ENCODE results near the gene ZBTB20. TPM values are rescaled to one million over a fixed set of nuclear protein-coding genes. Genes with fewer than 3 reads are reported as not detected.

ZBTB20 gene
- total and polyA plus RNA-seq, 2 of the 4 experiments (the other 2 are of a cell fraction): 0.75 to 14.7 TPM

DNA sequence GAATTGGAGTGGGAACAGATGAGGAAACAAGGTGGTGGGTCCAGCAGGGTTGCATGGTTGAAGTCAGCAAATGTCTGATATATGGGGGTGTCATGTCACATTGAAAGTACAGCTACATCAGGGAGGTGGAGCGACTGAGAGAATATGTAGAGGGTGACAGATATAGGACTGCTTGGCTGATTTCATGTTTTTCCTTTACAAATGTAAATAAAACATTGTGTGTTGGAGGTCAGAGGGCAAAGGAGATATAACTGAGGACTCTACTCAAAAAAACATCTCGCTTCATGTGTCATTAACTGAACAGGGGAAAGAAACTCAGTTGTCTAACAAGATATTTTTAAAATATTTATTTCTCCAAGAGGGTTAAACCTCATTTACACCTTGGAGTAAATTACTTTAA is 675.6 kb downstream of the ZBTB20 start:
- Histone ChIP-seq H3K9me1 (ENCODE audit: insufficient read depth, low read length) (no peaks in the 10 kb centered on the region; the same call in 1 of the 2 replicates), H3K18ac (ENCODE audit: low read depth, low read length) (no peak overlapping the region), H3K56ac (ENCODE audit: extremely low read depth, insufficient read depth, low read length) (no peak overlapping the region), H3K9me3 (ENCODE audit: control insufficient read depth, insufficient read depth, low read length) (no peaks in the 10 kb centered on the region), H4K5ac (ENCODE audit: low read depth, low read length) (no peak overlapping the region), H2AK9ac (replicated peaks; ENCODE audit: low read depth, low read length, poor library complexity) (no peak overlapping the region), H3K4me2 (ENCODE audit: low read depth, low read length) (no peak overlapping the region), H2AK5ac (ENCODE audit: low read depth, low read length) (no peak overlapping the region), H2AFZ (replicated peaks; ENCODE audit: low read length, poor library complexity) (no peak overlapping the region), H4K8ac (ENCODE audit: low read depth in 2 of 2, low read length in 2 of 2) (no peak overlapping the region), H2BK120ac (ENCODE audit: low read depth, low read length) (no peak overlapping the region), H3K79me1 (ENCODE audit: low read depth in 1 of 2, low read length in 2 of 2) (peaks cover 4 to 13% of the 10 kb centered on the region in 2 experiments; a peak in 3 of 4 replicates), H4K91ac (ENCODE audit: insufficient read depth, low read depth, low read length) (no peak overlapping the region), H2BK5ac (ENCODE audit: low read depth, low read length, poor library complexity, severe bottlenecking) (no peak overlapping the region), H3K9ac (ENCODE audit: low read depth, low read length) (no peak overlapping the region), H3K27me3 (ENCODE audit: control insufficient read depth, insufficient read depth, low read length) (no peaks in the 10 kb centered on the region), H3K4me3 (ENCODE audit: insufficient read depth, low read depth, low read length) (no peak overlapping the region), H3K27ac (ENCODE audit: insufficient read depth, low read length) (no peak overlapping the region), H2BK15ac (ENCODE audit: low read depth, low read length) (no peak overlapping the region), H2BK20ac (ENCODE audit: low read depth, low read length) (no peak overlapping the region), H3K4ac (ENCODE audit: low read depth, low read length) (no peak overlapping the region), H3K14ac (replicated peaks; ENCODE audit: low read depth, low read length) (no peak overlapping the region), H3K36me3 (ENCODE audit: control insufficient read depth, insufficient read depth, low read length) (no peaks in the 10 kb centered on the region), H3K23ac (ENCODE audit: low read depth, low read length) (no peak overlapping the region), H3K4me1 (ENCODE audit: control insufficient read depth, insufficient read depth, low read length) (peaks cover 2% of the 10 kb centered on the region; the same call in 1 of the 2 replicates), H4K20me1 (ENCODE audit: insufficient read depth, low read length) (0 out of 2 replicates have a peak, but pooled peaks cover 3% of the 10 kb centered on the region)
- intact Hi-C loops (cut with micrococcal nuclease) (no loop called here), dilution Hi-C loops (cut with HindIII; ENCODE audit: low sequenced_read_pairs, unreplicated experiment) (no loop called here), in situ Hi-C loops (cut with MboI; ENCODE audit: low sequenced_read_pairs) (no loop called here)
- POLR2A ChIA-PET (ENCODE audit: unreplicated experiment): no interaction called here
- ATAC-seq (ENCODE audit: low read depth): no peak
- WGBS, 2 experiments (ENCODE audit: extremely low coverage in 2 of 2, insufficient read length in 1 of 2): no CpG with 5 or more reads among the region's 2 CpGs
- no peak for DNase-seq
- CTCF ChIA-PET: no interaction called here
- no TSS peak for BruUV-seq (replicated peaks)
- TF ChIP-seq CHD1 (IDR thresholded peaks at IDR 0.05; ENCODE audit: low read depth, low read length) (no peak), RFX5 (IDR thresholded peaks at IDR 0.05; ENCODE audit: low read depth, low read length) (no peak), MAZ (IDR thresholded peaks at IDR 0.05; ENCODE audit: borderline replicate concordance, low read depth, low read length) (no peak), ELK1 (IDR thresholded peaks at IDR 0.05; ENCODE audit: borderline replicate concordance, low read depth, low read length) (no peak), BHLHE40 (IDR thresholded peaks at IDR 0.05; ENCODE audit: low read depth, low read length) (no peak), MXI1 (IDR thresholded peaks at IDR 0.05; ENCODE audit: borderline replicate concordance, low read depth, low read length) (no peak), RCOR1 (IDR thresholded peaks at IDR 0.05; ENCODE audit: insufficient replicate concordance, low read length) (no peak), MAFK (IDR thresholded peaks at IDR 0.05; ENCODE audit: low read depth, low read length) (no peak), POLR2A (IDR thresholded peaks at IDR 0.05; ENCODE audit: low read depth, low read length) (no peak), CTCF (conservative IDR thresholded peaks at IDR 0.05; ENCODE audit: low read depth, low read length) (no peak), NFE2L2 (IDR thresholded peaks at IDR 0.05; ENCODE audit: low read depth, low read length) (no peak), RAD21 (IDR thresholded peaks at IDR 0.05; ENCODE audit: low read length) (no peak), SMC3 (IDR thresholded peaks at IDR 0.05; ENCODE audit: low read depth, low read length) (no peak), FOS (IDR thresholded peaks at IDR 0.05; ENCODE audit: low read depth, low read length) (no peak), CEBPB (IDR thresholded peaks at IDR 0.05; ENCODE audit: low read depth, low read length) (no peak)
- TF ChIP-seq, protein P1, sequence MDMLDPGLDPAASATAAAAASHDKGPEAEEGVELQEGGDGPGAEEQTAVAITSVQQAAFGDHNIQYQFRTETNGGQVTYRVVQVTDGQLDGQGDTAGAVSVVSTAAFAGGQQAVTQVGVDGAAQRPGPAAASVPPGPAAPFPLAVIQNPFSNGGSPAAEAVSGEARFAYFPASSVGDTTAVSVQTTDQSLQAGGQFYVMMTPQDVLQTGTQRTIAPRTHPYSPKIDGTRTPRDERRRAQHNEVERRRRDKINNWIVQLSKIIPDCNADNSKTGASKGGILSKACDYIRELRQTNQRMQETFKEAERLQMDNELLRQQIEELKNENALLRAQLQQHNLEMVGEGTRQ (IDR thresholded peaks at IDR 0.05; ENCODE audit: low read depth, low read length): no peak

All from IMR-90 (cell line).